ENCODE results near the gene STK16. TPM values are rescaled to one million over a fixed set of nuclear protein-coding genes. Genes with fewer than 3 reads are reported as not detected.

STK16 gene
- total and polyA plus RNA-seq, 2 of the 13 experiments (the other 11 are each of a cell fraction or from before 2014, with no cell fraction given), result 28.0 to 50.9 TPM

DNA sequence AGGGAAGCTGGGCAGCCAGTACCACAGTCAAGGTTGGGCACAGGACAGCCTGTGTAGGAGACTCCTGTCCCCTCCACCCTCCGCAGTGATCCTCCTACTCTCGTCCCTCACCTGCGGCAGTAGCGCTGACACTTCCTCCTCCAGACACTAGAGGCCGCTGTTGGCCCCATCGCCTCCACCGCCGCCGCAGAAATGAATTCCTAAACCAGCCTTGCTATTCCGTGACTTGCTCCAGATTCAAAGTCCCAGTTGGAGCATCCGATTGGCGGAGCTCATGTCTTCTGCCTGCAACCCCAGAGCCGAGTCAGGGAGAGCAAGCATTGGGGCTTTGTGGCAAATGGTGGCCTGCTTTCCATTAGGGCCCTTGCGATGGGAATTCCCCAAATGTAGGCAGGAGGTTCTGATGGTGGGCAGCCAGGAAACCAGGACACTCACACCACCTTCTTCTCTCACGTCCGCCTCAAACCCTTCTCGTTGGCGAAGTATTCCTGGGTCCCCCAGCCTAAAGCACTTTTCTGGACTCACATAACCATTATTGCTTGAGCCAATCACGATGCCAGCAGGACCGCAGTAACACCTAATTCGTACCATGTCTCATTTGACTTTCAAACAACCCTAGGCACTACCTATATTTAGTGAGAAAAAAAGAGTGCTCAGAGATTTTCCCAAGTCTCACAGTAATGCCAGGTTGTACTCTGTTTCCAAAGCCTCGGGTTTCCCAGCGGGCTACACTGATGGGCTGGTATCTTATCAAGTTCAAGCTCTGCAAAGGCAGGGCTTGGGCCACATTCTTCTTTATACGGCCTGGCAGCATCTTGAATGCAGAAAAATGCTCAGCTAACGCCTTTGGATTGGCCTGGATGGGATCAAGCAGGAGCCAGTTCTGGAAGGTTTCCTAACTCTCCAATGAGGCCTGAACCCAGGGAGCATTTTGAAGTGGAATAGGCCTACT, 32.7 kb downstream of the STK16 start (continued):
- TF ChIP-seq ZNF354B (CRISPR knock-in tag; IDR thresholded peaks at IDR 0.05) (no peak), ZNF777 (CRISPR knock-in tag; IDR thresholded peaks at IDR 0.05) (no peak), MAF1 (CRISPR knock-in tag; IDR thresholded peaks at IDR 0.05; ENCODE audit: borderline replicate concordance) (no peak), NFE2L2 (IDR thresholded peaks at IDR 0.05; ENCODE audit: low read length) (no peak), KAT2B (IDR thresholded peaks at IDR 0.05; ENCODE audit: borderline replicate concordance, low read depth, low read length) (no peak), SRSF4 (IDR thresholded peaks at IDR 0.05; ENCODE audit: low read depth, low read length, poor library complexity, severe bottlenecking) (no peak), TEAD3 (CRISPR knock-in tag; optimal IDR thresholded peaks at IDR 0.05; ENCODE audit: borderline replicate concordance) (peak; percentile 88), NR2F2 (IDR thresholded peaks at IDR 0.05; ENCODE audit: borderline replicate concordance, low read depth) (no peak), TCF12 (IDR thresholded peaks at IDR 0.05) (no peak), TCF12 (CRISPR knock-in tag; IDR thresholded peaks at IDR 0.05) (no peak), ATAD3A (CRISPR knock-in tag; IDR thresholded peaks at IDR 0.05) (no peak), RARA (CRISPR knock-in tag; IDR thresholded peaks at IDR 0.05) (no peak), ARNT (IDR thresholded peaks at IDR 0.05) (no peak), RXRA (CRISPR knock-in tag; IDR thresholded peaks at IDR 0.05) (peak; percentile 39; the same call in 1 of the 2 replicates), NFRKB (IDR thresholded peaks at IDR 0.05) (no peak), AGO1 (IDR thresholded peaks at IDR 0.05; ENCODE audit: low read depth, low read length, poor library complexity, severe bottlenecking) (no peak), IKZF1 (IDR thresholded peaks at IDR 0.05) (no peak), ZNF160 (CRISPR knock-in tag; IDR thresholded peaks at IDR 0.05) (no peak), ZNF75D (CRISPR knock-in tag; IDR thresholded peaks at IDR 0.05; ENCODE audit: borderline replicate concordance) (no peak)
- TF ChIP-seq, protein P1, sequence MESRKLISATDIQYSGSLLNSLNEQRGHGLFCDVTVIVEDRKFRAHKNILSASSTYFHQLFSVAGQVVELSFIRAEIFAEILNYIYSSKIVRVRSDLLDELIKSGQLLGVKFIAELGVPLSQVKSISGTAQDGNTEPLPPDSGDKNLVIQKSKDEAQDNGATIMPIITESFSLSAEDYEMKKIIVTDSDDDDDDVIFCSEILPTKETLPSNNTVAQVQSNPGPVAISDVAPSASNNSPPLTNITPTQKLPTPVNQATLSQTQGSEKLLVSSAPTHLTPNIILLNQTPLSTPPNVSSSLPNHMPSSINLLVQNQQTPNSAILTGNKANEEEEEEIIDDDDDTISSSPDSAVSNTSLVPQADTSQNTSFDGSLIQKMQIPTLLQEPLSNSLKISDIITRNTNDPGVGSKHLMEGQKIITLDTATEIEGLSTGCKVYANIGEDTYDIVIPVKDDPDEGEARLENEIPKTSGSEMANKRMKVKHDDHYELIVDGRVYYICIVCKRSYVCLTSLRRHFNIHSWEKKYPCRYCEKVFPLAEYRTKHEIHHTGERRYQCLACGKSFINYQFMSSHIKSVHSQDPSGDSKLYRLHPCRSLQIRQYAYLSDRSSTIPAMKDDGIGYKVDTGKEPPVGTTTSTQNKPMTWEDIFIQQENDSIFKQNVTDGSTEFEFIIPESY (CRISPR knock-in tag; IDR thresholded peaks at IDR 0.05), result no peak
- TF ChIP-seq, protein P2, sequence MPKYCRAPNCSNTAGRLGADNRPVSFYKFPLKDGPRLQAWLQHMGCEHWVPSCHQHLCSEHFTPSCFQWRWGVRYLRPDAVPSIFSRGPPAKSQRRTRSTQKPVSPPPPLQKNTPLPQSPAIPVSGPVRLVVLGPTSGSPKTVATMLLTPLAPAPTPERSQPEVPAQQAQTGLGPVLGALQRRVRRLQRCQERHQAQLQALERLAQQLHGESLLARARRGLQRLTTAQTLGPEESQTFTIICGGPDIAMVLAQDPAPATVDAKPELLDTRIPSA (CRISPR knock-in tag; IDR thresholded peaks at IDR 0.05; ENCODE audit: borderline replicate concordance), result no peak
- TF ChIP-seq, protein P3, sequence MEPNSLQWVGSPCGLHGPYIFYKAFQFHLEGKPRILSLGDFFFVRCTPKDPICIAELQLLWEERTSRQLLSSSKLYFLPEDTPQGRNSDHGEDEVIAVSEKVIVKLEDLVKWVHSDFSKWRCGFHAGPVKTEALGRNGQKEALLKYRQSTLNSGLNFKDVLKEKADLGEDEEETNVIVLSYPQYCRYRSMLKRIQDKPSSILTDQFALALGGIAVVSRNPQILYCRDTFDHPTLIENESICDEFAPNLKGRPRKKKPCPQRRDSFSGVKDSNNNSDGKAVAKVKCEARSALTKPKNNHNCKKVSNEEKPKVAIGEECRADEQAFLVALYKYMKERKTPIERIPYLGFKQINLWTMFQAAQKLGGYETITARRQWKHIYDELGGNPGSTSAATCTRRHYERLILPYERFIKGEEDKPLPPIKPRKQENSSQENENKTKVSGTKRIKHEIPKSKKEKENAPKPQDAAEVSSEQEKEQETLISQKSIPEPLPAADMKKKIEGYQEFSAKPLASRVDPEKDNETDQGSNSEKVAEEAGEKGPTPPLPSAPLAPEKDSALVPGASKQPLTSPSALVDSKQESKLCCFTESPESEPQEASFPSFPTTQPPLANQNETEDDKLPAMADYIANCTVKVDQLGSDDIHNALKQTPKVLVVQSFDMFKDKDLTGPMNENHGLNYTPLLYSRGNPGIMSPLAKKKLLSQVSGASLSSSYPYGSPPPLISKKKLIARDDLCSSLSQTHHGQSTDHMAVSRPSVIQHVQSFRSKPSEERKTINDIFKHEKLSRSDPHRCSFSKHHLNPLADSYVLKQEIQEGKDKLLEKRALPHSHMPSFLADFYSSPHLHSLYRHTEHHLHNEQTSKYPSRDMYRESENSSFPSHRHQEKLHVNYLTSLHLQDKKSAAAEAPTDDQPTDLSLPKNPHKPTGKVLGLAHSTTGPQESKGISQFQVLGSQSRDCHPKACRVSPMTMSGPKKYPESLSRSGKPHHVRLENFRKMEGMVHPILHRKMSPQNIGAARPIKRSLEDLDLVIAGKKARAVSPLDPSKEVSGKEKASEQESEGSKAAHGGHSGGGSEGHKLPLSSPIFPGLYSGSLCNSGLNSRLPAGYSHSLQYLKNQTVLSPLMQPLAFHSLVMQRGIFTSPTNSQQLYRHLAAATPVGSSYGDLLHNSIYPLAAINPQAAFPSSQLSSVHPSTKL (CRISPR knock-in tag; IDR thresholded peaks at IDR 0.05), result peak; percentile 59
- TF ChIP-seq, protein P4, sequence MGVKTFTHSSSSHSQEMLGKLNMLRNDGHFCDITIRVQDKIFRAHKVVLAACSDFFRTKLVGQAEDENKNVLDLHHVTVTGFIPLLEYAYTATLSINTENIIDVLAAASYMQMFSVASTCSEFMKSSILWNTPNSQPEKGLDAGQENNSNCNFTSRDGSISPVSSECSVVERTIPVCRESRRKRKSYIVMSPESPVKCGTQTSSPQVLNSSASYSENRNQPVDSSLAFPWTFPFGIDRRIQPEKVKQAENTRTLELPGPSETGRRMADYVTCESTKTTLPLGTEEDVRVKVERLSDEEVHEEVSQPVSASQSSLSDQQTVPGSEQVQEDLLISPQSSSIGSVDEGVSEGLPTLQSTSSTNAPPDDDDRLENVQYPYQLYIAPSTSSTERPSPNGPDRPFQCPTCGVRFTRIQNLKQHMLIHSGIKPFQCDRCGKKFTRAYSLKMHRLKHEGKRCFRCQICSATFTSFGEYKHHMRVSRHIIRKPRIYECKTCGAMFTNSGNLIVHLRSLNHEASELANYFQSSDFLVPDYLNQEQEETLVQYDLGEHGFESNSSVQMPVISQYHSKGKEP (CRISPR knock-in tag; IDR thresholded peaks at IDR 0.05), result 0 out of 2 replicates have a peak, but pooled peaks have one; percentile 31
